Mucosa of descending colon (tissue), 3 donors: ENCODE results near the gene CYTH1. TPM values are rescaled to one million over a fixed set of nuclear protein-coding genes. Genes with fewer than 3 reads are reported as not detected.

Source experiments
- ATAC-seq: fragments of 200-7000 bp; cut with Tn5 transposase; one replicate; pipeline ENCODE4 v1.9.1; 2020; ENCODE audit warnings: mild to moderate bottlenecking, moderate library complexity
- DNase-seq, 3 donors: peaks; one replicate each; pipeline ENCODE4 v3.0.0-alpha.2; 2020
- H3K36me3 ChIP-seq: fragments of 200-600 bp; one replicate; pipeline ENCODE4 v1.8.0; 2021; ENCODE audit warnings: low read depth, mild to moderate bottlenecking
- H3K4me1 ChIP-seq: fragments of 200-600 bp; one replicate; pipeline ENCODE4 v1.8.0; 2021; ENCODE audit warnings: low read depth, mild to moderate bottlenecking
- H3K4me3 ChIP-seq: fragments of 200-600 bp; one replicate; pipeline ENCODE4 v1.8.0; 2021; ENCODE audit warnings: mild to moderate bottlenecking
- H3K9me3 ChIP-seq: fragments of 200-600 bp; one replicate; pipeline ENCODE4 v1.8.0; 2021; ENCODE audit warnings: mild to moderate bottlenecking
- CTCF ChIP-seq: fragments of 200-600 bp; IDR thresholded peaks from one replicate; pipeline ENCODE4 v1.8.0; 2022; ENCODE audit warnings: antibody characterized with exemption, mild to moderate bottlenecking
- intact Hi-C, 2 donors: fragments of 100-400 bp; cut with DNase I in 1 of 2; cut with micrococcal nuclease in 1 of 2; formaldehyde crosslinking; loops; one replicate each; pipeline versions ENCODE4 v1.11.0 to v1.11.1; 2022; cut with DNase I, micrococcal nuclease
- total RNA-seq, 3 donors: library from RNA; stranded (reverse); fragmentation: NEBNext Ultra II Directional in 2 of 3; extraction: Animal tissue kit (Norgen Biotek cat#: 25700) in 2 of 3; gene quantifications; one replicate each; pipeline versions ENCODE4 v1.2.1 to v1.2.4, GENCODE V29; 2021 to 2023
- donor health status: DM: no; HTN: no; CAD: no; lungs with moderate emphysema.
- donor health status: DM: no; HTN: no; CAD: no.
- donor health status: DM: no; HTN: yes; CAD: no.

Gene CYTH1
- total RNA-seq, 3 donors from 2014 or later, result 60.3 to 99.4 (median 91.6) TPM

- TF ChIP-seq CTCF, result no peak
- Histone ChIP-seq H3K9me3 (no peaks in the 10 kb centered on the region), H3K4me1 (no peaks in the 10 kb centered on the region), H3K36me3 (no peaks in the 10 kb centered on the region), H3K4me3 (no peak overlapping the region)
- DNase-seq (no peak), ATAC-seq (no peak)
- intact Hi-C loops, result no loop called here
Measured at GRCh38 chr17:78652913-78653312, 129.2 kb downstream of the CYTH1 start.

DNA sequence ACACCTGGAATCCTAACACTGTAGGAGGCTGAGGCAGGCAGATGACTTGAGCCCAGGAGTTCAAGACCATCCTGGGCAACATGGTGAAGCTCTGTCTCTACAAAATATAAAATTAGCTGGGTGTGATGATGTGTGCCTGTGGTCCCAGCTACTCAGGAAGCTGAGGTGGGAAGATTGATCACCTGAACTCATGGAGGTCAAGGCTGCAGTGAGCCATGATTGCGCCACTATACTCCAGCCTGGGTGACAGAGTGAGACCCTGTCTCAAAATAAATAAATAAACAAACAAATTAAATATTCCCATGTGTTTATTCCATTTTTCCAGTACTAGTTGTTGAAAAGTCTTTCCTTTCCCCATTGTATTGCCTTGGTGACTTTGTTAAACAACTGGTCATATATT, 130.0 kb downstream of the CYTH1 start:
- Histone ChIP-seq H3K36me3 (no peaks in the 10 kb centered on the region), H3K4me1 (no peaks in the 10 kb centered on the region), H3K4me3 (no peak overlapping the region), H3K9me3 (no peaks in the 10 kb centered on the region)
- TF ChIP-seq CTCF, result no peak
- intact Hi-C loops, result no loop called here
- DNase-seq, result no peak
- no peak for ATAC-seq

DNA sequence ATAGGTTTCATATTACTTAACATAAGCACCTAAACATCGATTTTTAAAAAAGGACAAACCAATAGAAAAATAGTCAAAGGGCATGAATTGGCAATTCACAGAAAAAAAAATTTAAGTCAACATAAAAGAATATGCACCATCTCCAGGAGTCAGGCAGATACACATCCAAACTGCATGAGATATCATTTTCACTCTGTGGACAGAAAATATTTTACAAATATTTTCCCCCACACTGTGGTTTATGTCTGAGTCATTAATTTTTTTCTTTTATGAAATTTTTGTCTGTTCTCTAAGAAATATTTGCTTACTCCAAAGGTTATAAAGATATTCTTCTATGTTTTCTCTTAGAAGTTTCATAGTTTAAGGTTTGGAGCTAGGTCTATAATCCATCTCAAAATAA, 130.5 kb downstream of the CYTH1 start:
- Histone ChIP-seq H3K4me3 (no peak overlapping the region), H3K4me1 (no peaks in the 10 kb centered on the region), H3K36me3 (no peaks in the 10 kb centered on the region), H3K9me3 (no peaks in the 10 kb centered on the region)
- TF ChIP-seq CTCF, result no peak
- intact Hi-C loops, result no loop called here
- DNase-seq (no peak), ATAC-seq (no peak)

- ATAC-seq (no peak), DNase-seq (no peak)
- Histone ChIP-seq H3K36me3 (no peaks in the 10 kb centered on the region), H3K4me1 (no peaks in the 10 kb centered on the region), H3K9me3 (no peaks in the 10 kb centered on the region), H3K4me3 (no peak overlapping the region)
- intact Hi-C loops, result no loop called here
- TF ChIP-seq CTCF, result no peak
Measured at GRCh38 chr17:78650093-78650715, 131.9 kb downstream of the CYTH1 start.

GRCh38 chr17:78648293-78648692, 133.8 kb downstream of the CYTH1 start:
- no peak for TF ChIP-seq CTCF
- Histone ChIP-seq H3K9me3 (no peaks in the 10 kb centered on the region), H3K4me1 (no peaks in the 10 kb centered on the region), H3K4me3 (no peak overlapping the region), H3K36me3 (no peaks in the 10 kb centered on the region)
- intact Hi-C loops, result no loop called here
- DNase-seq, result no peak
- no peak for ATAC-seq

DNA sequence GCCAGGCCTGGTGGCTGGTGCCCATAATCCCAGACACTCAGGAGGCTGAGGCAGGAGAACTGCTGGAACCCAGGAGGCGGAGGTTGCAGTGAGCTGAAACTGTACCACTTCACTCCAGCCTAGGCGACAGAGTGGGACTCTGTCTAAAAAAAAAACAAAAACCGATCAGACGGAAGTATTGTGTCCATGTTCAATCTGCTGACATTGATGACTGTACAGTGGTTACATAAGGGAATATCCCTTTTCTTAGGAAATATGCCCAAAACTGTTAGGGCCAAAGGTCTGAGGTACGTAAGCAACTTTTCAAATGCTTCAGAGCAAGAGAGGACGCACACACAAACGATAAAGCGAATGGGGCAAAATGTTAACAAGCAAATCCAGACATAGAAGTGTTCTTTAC, 135.0 kb downstream of the CYTH1 start:
- ATAC-seq, result no peak
- no peak for DNase-seq

More for the DNA sequence above, 135.0 kb downstream of the CYTH1 start:
- no peak overlapping the region for H3K4me3 ChIP-seq
- intact Hi-C loops, result no loop called here
- H3K9me3 ChIP-seq, result no peaks in the 10 kb centered on the region
- no peaks in the 10 kb centered on the region for H3K4me1 ChIP-seq
- H3K36me3 ChIP-seq, result no peaks in the 10 kb centered on the region
- no peak for TF ChIP-seq CTCF
